Panc1 (cell line): ENCODE data around the gene EIF2S3. TPM values are rescaled to one million over a fixed set of nuclear protein-coding genes. Genes with fewer than 3 reads are reported as not detected.
A peak's percentile ranks its signal among the peaks of the same experiment; 100 is the strongest.

Experiments
- ATAC-seq: fragments of 200-7000 bp; cut with Tn5 transposase; 2 replicates; pipeline ENCODE4 v1.9.1; 2020; ENCODE audit warnings: mild to moderate bottlenecking, moderate library complexity
- BruUV-seq: library from RNA; stranded (reverse); fragments of 400-500 nt; replicated peaks from 2 replicates; lab custom pipeline; 2021; lab: Mats Ljungman, UMichigan
- CTCF ChIA-PET: fragments of 300-600 bp; sonication (Branson Sonifier 250); formaldehyde crosslinking; loops from one replicate; lab custom pipeline; 2022; ENCODE audit warnings: antibody characterized with exemption; lab: Charles Lee
- POLR2A ChIA-PET: fragments of 300-600 bp; sonication (Branson Sonifier 250); formaldehyde crosslinking; loops from one replicate; lab custom pipeline; 2022; ENCODE audit warnings: antibody characterized with exemption; lab: Charles Lee
- DNase-seq: peaks from one replicate; pipeline ENCODE4 v3.0.0-alpha.2; 2010; ENCODE audit warnings: low read depth, low spot score
- H3K27ac ChIP-seq: 2 replicates; pipeline ENCODE4 v1.5.1; 2011; ENCODE audit warnings: mild to moderate bottlenecking, low read length, inconsistent platforms
- H3K27me3 ChIP-seq: fragments of 200-500 bp; sonication (Bioruptor generic); 2 replicates; pipeline ENCODE4 v1.6.0; 2014; ENCODE audit warnings: low read length, inconsistent platforms; ENCODE audit not compliant: control insufficient read depth, insufficient read depth
- H3K36me3 ChIP-seq: fragments of 200-500 bp; sonication (Bioruptor generic); 2 replicates; pipeline ENCODE4 v1.5.1; 2014; ENCODE audit warnings: inconsistent platforms, mild to moderate bottlenecking, low read length, moderate library complexity; ENCODE audit not compliant: control insufficient read depth, insufficient read depth
- H3K4me1 ChIP-seq: 2 replicates; pipeline ENCODE4 v1.5.1; 2011; ENCODE audit warnings: inconsistent platforms, mild to moderate bottlenecking, low read length, moderate library complexity; ENCODE audit not compliant: control insufficient read depth, insufficient read depth
- H3K4me3 ChIP-seq, 2 experiments: 2 replicates each; pipeline ENCODE4 v1.5.1; 2011 to 2012; ENCODE audit warnings: low read depth in 2 of 2, low read length in 2 of 2, mild to moderate bottlenecking in 2 of 2, inconsistent platforms in 1 of 2, moderate library complexity in 1 of 2
- H3K9me3 ChIP-seq: fragments of 200-500 bp; sonication (Bioruptor generic); 2 replicates; pipeline ENCODE4 v1.5.1; 2014; ENCODE audit warnings: low read depth, mild to moderate bottlenecking, inconsistent platforms, low read length, moderate library complexity; ENCODE audit not compliant: control insufficient read depth, insufficient read depth
- CTCF ChIP-seq: fragments of 450-650 bp; IDR thresholded peaks from 2 replicates; pipeline ENCODE4 v1.5.1; 2017; ENCODE audit warnings: mild to moderate bottlenecking
- POLR2AphosphoS5 ChIP-seq: IDR thresholded peaks from 2 replicates; pipeline ENCODE4 v1.6.1; 2012; ENCODE audit warnings: mild to moderate bottlenecking, low read depth, low read length, moderate library complexity
- SIN3A ChIP-seq: IDR thresholded peaks from 2 replicates; pipeline ENCODE4 v1.6.1; 2012; ENCODE audit warnings: low read depth, mild to moderate bottlenecking, low read length, moderate library complexity, borderline replicate concordance; ENCODE audit not compliant: insufficient read depth
- TCF7L2 ChIP-seq: IDR thresholded peaks from 2 replicates; pipeline ENCODE4 v1.6.1; 2011; ENCODE audit warnings: mild to moderate bottlenecking, low read depth, low read length, inconsistent platforms
- in situ Hi-C: cut with HindIII; loops from 2 replicates; pipeline ENCODE4 v1.10.0; 2016; ENCODE audit warnings: low sequenced_read_pairs, low pct_unique_long_range_greater_than_20kb
- intact Hi-C: fragments of 100-400 bp; cut with micrococcal nuclease; formaldehyde crosslinking; loops from one replicate; pipeline ENCODE4 v1.10.0; 2022; ENCODE audit not compliant: unreplicated experiment
- total RNA-seq: library from RNA; stranded (reverse); gene quantifications from one replicate; pipeline ENCODE4 v1.2.1, GENCODE V29; 2021; ENCODE audit not compliant: unreplicated experiment
- TF ChIP-seq, protein P1 (sequence below), 2 experiments: IDR thresholded peaks; 2 replicates each; pipeline ENCODE4 v1.6.1; 2011 to 2012; ENCODE audit warnings: low read depth in 2 of 2, control low read depth in 1 of 2, low read length in 1 of 2, mild to moderate bottlenecking in 1 of 2, moderate library complexity in 1 of 2; ENCODE audit not compliant: insufficient read depth in 1 of 2

Gene EIF2S3
- total RNA-seq, 1 experiment from 2014 or later = 154 TPM

DNA sequence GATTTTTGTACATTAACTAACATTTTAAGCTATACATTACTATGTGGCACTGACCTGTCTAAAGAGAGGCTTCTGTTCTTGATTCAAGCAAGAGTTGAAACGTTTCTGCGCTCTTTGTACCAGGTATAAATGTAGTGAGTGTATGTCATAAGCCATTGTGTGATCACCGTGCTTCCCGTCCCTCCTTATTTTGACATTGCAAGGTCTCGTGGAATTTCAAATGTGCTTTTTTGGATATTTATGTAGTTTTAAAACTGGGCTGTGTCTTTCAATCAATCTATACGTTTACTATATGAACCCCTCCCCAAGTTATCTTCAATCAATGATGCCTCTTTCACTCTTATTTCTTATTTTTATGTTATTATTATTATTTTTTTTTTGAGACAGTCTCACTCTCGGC, 27.7 kb upstream of the EIF2S3 start, which contains the start of gene KLHL15:
Gene KLHL15 (minus strand): TSS at position 101 of the 400 bp plus-strand sequence. CDS start 20,493 bp downstream, outside the sequence.
- H3K4me1 ChIP-seq = no peaks in the 10 kb centered on the region
- H3K4me3 ChIP-seq = peak within 1 kb of the TSS; percentile 53 to 61
- ATAC-seq (no peak), DNase-seq (no peak)
- intact Hi-C loops (no loop called here), in situ Hi-C loops (no loop called here)
- POLR2A ChIA-PET = interaction anchor here (1.2 kb wide), 1 partner anchor 27 kb away, joined by 3 read pairs; no protein-coding TSS in a partner anchor
- H3K9me3 ChIP-seq = no peaks in the 10 kb centered on the region
- H3K27ac ChIP-seq = peak within 1 kb of the TSS; percentile 79
- no peak for TF ChIP-seq POLR2AphosphoS5
- no peak for TF ChIP-seq CTCF
- TF ChIP-seq TCF7L2 = no peak
- TF ChIP-seq, protein P1, sequence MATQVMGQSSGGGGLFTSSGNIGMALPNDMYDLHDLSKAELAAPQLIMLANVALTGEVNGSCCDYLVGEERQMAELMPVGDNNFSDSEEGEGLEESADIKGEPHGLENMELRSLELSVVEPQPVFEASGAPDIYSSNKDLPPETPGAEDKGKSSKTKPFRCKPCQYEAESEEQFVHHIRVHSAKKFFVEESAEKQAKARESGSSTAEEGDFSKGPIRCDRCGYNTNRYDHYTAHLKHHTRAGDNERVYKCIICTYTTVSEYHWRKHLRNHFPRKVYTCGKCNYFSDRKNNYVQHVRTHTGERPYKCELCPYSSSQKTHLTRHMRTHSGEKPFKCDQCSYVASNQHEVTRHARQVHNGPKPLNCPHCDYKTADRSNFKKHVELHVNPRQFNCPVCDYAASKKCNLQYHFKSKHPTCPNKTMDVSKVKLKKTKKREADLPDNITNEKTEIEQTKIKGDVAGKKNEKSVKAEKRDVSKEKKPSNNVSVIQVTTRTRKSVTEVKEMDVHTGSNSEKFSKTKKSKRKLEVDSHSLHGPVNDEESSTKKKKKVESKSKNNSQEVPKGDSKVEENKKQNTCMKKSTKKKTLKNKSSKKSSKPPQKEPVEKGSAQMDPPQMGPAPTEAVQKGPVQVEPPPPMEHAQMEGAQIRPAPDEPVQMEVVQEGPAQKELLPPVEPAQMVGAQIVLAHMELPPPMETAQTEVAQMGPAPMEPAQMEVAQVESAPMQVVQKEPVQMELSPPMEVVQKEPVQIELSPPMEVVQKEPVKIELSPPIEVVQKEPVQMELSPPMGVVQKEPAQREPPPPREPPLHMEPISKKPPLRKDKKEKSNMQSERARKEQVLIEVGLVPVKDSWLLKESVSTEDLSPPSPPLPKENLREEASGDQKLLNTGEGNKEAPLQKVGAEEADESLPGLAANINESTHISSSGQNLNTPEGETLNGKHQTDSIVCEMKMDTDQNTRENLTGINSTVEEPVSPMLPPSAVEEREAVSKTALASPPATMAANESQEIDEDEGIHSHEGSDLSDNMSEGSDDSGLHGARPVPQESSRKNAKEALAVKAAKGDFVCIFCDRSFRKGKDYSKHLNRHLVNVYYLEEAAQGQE (IDR thresholded peaks at IDR 0.05; ENCODE audit: insufficient read depth in 1 of 2, low read depth in 2 of 2, low read length in 1 of 2) = no peak
- TF ChIP-seq SIN3A = no peak
- no peaks in the 10 kb centered on the region for H3K36me3 ChIP-seq
- CTCF ChIA-PET = no interaction called here
- H3K27me3 ChIP-seq = no peaks in the 10 kb centered on the region
- BruUV-seq = no TSS peak

- H3K36me3 ChIP-seq = no peaks in the 10 kb centered on the region
- H3K27ac ChIP-seq = no peak overlapping the region
- H3K9me3 ChIP-seq = no peaks in the 10 kb centered on the region
- H3K4me3 ChIP-seq = no peak overlapping the region
- no peak for TF ChIP-seq CTCF
- TF ChIP-seq TCF7L2 = no peak
- TF ChIP-seq, protein P1 (IDR thresholded peaks at IDR 0.05; ENCODE audit: insufficient read depth in 1 of 2, low read depth in 2 of 2, low read length in 1 of 2) = no peak
- no peak for TF ChIP-seq POLR2AphosphoS5
- TF ChIP-seq SIN3A = no peak
- intact Hi-C loops (no loop called here), in situ Hi-C loops (no loop called here)
- DNase-seq (no peak), ATAC-seq (no peak)
- no peaks in the 10 kb centered on the region for H3K27me3 ChIP-seq
- no TSS peak for BruUV-seq
- H3K4me1 ChIP-seq = no peaks in the 10 kb centered on the region
- CTCF ChIA-PET = no interaction called here
- POLR2A ChIA-PET = no interaction called here
Observed at GRCh38 chrX:24027985-24028384, 26.8 kb upstream of the EIF2S3 start.
